K562 (cell line): ENCODE data around the gene DNAJB4. TPM values are rescaled to one million over a fixed set of nuclear protein-coding genes. Genes with fewer than 3 reads are reported as not detected.

Experiments used
- ATAC-seq: fragments of 200-7000 bp; cut with Tn5 transposase; 3 replicates; pipeline ENCODE4 v1.9.1; 2020; ENCODE audit warnings: moderate library complexity
- BruUV-seq: library from RNA; stranded (reverse); fragments of 400-500 nt; replicated peaks from 2 replicates; lab custom pipeline; 2021; lab: Mats Ljungman, UMichigan
- CTCF ChIA-PET: fragments of 300-600 bp; formaldehyde crosslinking; extraction: SDS; loops from one replicate; lab custom pipeline; 2021; ENCODE audit warnings: low intra/inter-chr PET ratio; lab: Yijun Ruan, JAX
- POLR2A ChIA-PET: fragments of 300-600, 350-650 bp; sonication (Branson Sonifier 250); formaldehyde crosslinking; extraction: SDS; loops from one replicate; lab custom pipeline; 2021; ENCODE audit warnings: antibody characterized with exemption, inconsistent platforms; lab: Yijun Ruan, JAX
- DNase-seq, 4 experiments: peaks; one replicate each; pipeline versions ENCODE4 v3.0.0 to v3.0.0-alpha.2; 2011 to 2018; ENCODE audit warnings: low spot score in 3 of 4, mixed read lengths in 3 of 4; ENCODE audit errors: extremely low read depth in 1 of 4
- FAIRE-seq: peaks from 2 replicates; lab custom pipeline; 2011; peaks lifted over from hg19 to GRCh38; lab: Jason Lieb, UNC
- H2AFZ ChIP-seq: 2 replicates; pipeline ENCODE4 v1.6.0; 2011; ENCODE audit warnings: low read depth, low read length, control low read depth, inconsistent platforms
- H3K27ac ChIP-seq: fragments of 200-600 bp; 3 replicates; pipeline ENCODE4 v1.8.0; 2011; ENCODE audit warnings: low read depth, mild to moderate bottlenecking, control low read depth, inconsistent platforms, low read length, moderate library complexity, mixed read lengths; ENCODE audit errors: extremely low read depth
- H3K27me3 ChIP-seq, 2 experiments: fragments of 300-600 bp in 1 of 2; 2 replicates in 1 of 2; 3 replicates in 1 of 2; pipeline versions ENCODE4 v1.6.0 to v1.8.0; 2011; ENCODE audit warnings: inconsistent platforms in 2 of 2, low read length in 2 of 2, mild to moderate bottlenecking in 1 of 2, mixed read lengths in 1 of 2, moderate library complexity in 1 of 2; ENCODE audit not compliant: control insufficient read depth in 2 of 2, insufficient read depth in 2 of 2
- H3K36me3 ChIP-seq: fragments of 300-600 bp; 3 replicates; pipeline ENCODE4 v1.8.0; 2011; ENCODE audit warnings: mild to moderate bottlenecking, low read length, inconsistent platforms; ENCODE audit not compliant: control insufficient read depth, insufficient read depth
- H3K4me1 ChIP-seq, 2 experiments: fragments of 200-600 bp in 1 of 2; replicated peaks in 1 of 2; 2 replicates in 1 of 2; 3 replicates in 1 of 2; pipeline versions ENCODE4 v1.5.1 to v1.8.0; 2011; ENCODE audit warnings: inconsistent platforms in 2 of 2, low read length in 2 of 2, mild to moderate bottlenecking in 1 of 2, mixed read lengths in 1 of 2, moderate library complexity in 1 of 2; ENCODE audit not compliant: control insufficient read depth in 2 of 2, insufficient read depth in 2 of 2
- H3K4me2 ChIP-seq: 2 replicates; pipeline ENCODE4 v1.6.1; 2011; ENCODE audit warnings: low read length, control low read depth, inconsistent platforms, mixed read lengths; ENCODE audit not compliant: insufficient read depth
- H3K4me3 ChIP-seq: fragments of 200-600 bp; sonication (generic), shearing (Covaris generic); 2 replicates; pipeline ENCODE4 v1.5.1; 2016; ENCODE audit warnings: control low read depth, inconsistent platforms
- H3K79me2 ChIP-seq: fragments of 200-600 bp; 3 replicates; pipeline ENCODE4 v1.8.0; 2011; ENCODE audit warnings: low read length, inconsistent platforms; ENCODE audit not compliant: control insufficient read depth, insufficient read depth
- H3K9ac ChIP-seq, 2 experiments: 2 replicates each; pipeline versions ENCODE4 v1.6.0 to v1.6.1; 2011; ENCODE audit warnings: low read depth in 2 of 2, low read length in 2 of 2, control low read depth in 1 of 2, inconsistent platforms in 1 of 2, mild to moderate bottlenecking in 1 of 2, mixed read lengths in 1 of 2; ENCODE audit not compliant: insufficient read depth in 1 of 2
- H3K9me1 ChIP-seq: one replicate; pipeline ENCODE4 v1.6.0; 2011; ENCODE audit warnings: inconsistent platforms, mild to moderate bottlenecking, low read length, moderate library complexity; ENCODE audit not compliant: control insufficient read depth, insufficient read depth
- H3K9me3 ChIP-seq: replicated peaks from 2 replicates; pipeline ENCODE4 v1.5.1; 2011; ENCODE audit warnings: low read depth, low read length, inconsistent platforms; ENCODE audit not compliant: control insufficient read depth, insufficient read depth
- H4K20me1 ChIP-seq: replicated peaks from 2 replicates; pipeline ENCODE4 v1.6.1; 2011; ENCODE audit warnings: low read length, inconsistent platforms, mixed read lengths; ENCODE audit not compliant: control insufficient read depth, insufficient read depth
- BCL6 ChIP-seq: fragments of 250-450 bp; sonication (Bioruptor Pico); IDR thresholded peaks from 2 replicates; pipeline ENCODE4 v1.4.0; 2020
- BCLAF1 ChIP-seq, 2 experiments: fragments of 450-650 bp in 1 of 2; IDR thresholded peaks; 2 replicates each; pipeline ENCODE4 v1.6.1; 2011 to 2017; ENCODE audit warnings: low read depth in 2 of 2, antibody characterized with exemption in 1 of 2, borderline replicate concordance in 1 of 2, low read length in 1 of 2, mild to moderate bottlenecking in 1 of 2, mixed read lengths in 1 of 2; ENCODE audit not compliant: control insufficient read depth in 1 of 2
- EWSR1 ChIP-seq: fragments of 450-650 bp; IDR thresholded peaks from 2 replicates; pipeline ENCODE4 v1.6.1; 2018; ENCODE audit warnings: borderline replicate concordance, mild to moderate bottlenecking, low read depth, moderate library complexity; ENCODE audit not compliant: partially characterized antibody
- FOXJ2 ChIP-seq: fragments of 200-800 bp; sonication (Bioruptor generic); IDR thresholded peaks from 2 replicates; pipeline ENCODE4 v1.6.1; 2016; ENCODE audit warnings: missing genetic modification characterization, missing compliant biosample characterization
- ID3 ChIP-seq, 2 experiments: fragments of 250-450 bp in 1 of 2; fragments of 450-650 bp in 1 of 2; sonication (Bioruptor Pico) in 1 of 2; IDR thresholded peaks; 2 replicates each; pipeline versions ENCODE4 v1.6.1 to v1.8.0; 2016 to 2021; ENCODE audit warnings: mild to moderate bottlenecking in 2 of 2, moderate library complexity in 2 of 2, missing compliant biosample characterization in 1 of 2, missing genetic modification characterization in 1 of 2
- MYBL2 ChIP-seq, 2 experiments: fragments of 450-650 bp in 1 of 2; sonication (generic) in 1 of 2; formaldehyde crosslinking in 1 of 2; IDR thresholded peaks; 2 replicates each; pipeline versions ENCODE4 v1.6.1 to v1.8.1; 2017 to 2022; ENCODE audit warnings: borderline replicate concordance in 1 of 2, inconsistent platforms in 1 of 2, low read depth in 1 of 2, mild to moderate bottlenecking in 1 of 2, missing genetic modification reagents in 1 of 2, moderate library complexity in 1 of 2
- RBM22 ChIP-seq: fragments of 200-400 bp; formaldehyde crosslinking; IDR thresholded peaks from 2 replicates; pipeline ENCODE4 v1.6.1; 2018; ENCODE audit warnings: low read length, low read depth; ENCODE audit not compliant: poor library complexity, severe bottlenecking
- ZNF23 ChIP-seq: fragments of 250-450 bp; sonication (Bioruptor Pico); IDR thresholded peaks from 2 replicates; pipeline ENCODE4 v1.4.0; 2020; ENCODE audit warnings: mild to moderate bottlenecking
- ZNF407 ChIP-seq: fragments of 450-650 bp; IDR thresholded peaks from 2 replicates; pipeline ENCODE4 v1.6.1; 2016; ENCODE audit warnings: low read depth
- in situ Hi-C: fragments of 300-500 bp; cut with MboI; formaldehyde crosslinking; loops from 4 replicates; pipeline ENCODE4 v1.15.0; 2018; ENCODE audit warnings: inconsistent platforms, mixed read lengths
- intact Hi-C: fragments of 100-400 bp; cut with micrococcal nuclease; formaldehyde crosslinking; loops from 2 replicates; pipeline ENCODE4 v1.14.2; 2022
- polyA plus RNA-seq, 8 experiments: library from polyadenylated mRNA; depleted of rRNA in 4 of 8; stranded (reverse) in 5 of 8; unstranded in 3 of 8; fragments of >200 nt; fragmentation: Nextera tagmentation in 2 of 8; fragmentation: Illumina TruSeq in 1 of 8; extraction: Ambion mirVana in 2 of 8; extraction: Trizol in 1 of 8; gene quantifications; 2 replicates each; pipeline versions ENCODE4 v1.2.1 to v1.2.3, GENCODE V29; 2011 to 2014; ENCODE audit warnings: inconsistent platforms in 1 of 8, missing spikeins in 1 of 8
- total RNA-seq, 7 experiments: library from RNA; depleted of rRNA in 6 of 7; stranded (reverse); fragments of >200 nt in 6 of 7; fragmentation: Illumina TruSeq in 2 of 7; extraction: Trizol in 2 of 7; gene quantifications; 2 replicates each; pipeline versions ENCODE4 v1.2.1 to v1.2.3, GENCODE V29; 2011 to 2021; ENCODE audit warnings: low replicate concordance in 1 of 7

DNAJB4 gene
- total and polyA plus RNA-seq, 9 of the 15 experiments (the other 6 are each of a cell fraction or from before 2014, with no cell fraction given), result 8.5 to 27.7 (median 19.8) TPM

- Histone ChIP-seq H3K4me2 (no peak overlapping the region), H3K4me1 (peaks cover 0 to 7% of the 10 kb centered on the region in 2 experiments; a peak in 2 of 5 replicates), H3K9me1 (no peaks in the 10 kb centered on the region), H2AFZ (no peak overlapping the region), H3K27me3 (no peaks in the 10 kb centered on the region), H3K9ac (no peak overlapping the region), H3K79me2 (no peaks in the 10 kb centered on the region), H3K36me3 (no peaks in the 10 kb centered on the region), H3K4me3 (no peak overlapping the region), H3K9me3 (no peaks in the 10 kb centered on the region), H4K20me1 (no peaks in the 10 kb centered on the region), H3K27ac (no peak overlapping the region)
- CTCF ChIA-PET, result no interaction called here
- ATAC-seq, result no peak
- in situ Hi-C loops, result no loop called here
- POLR2A ChIA-PET, result interaction anchor here (2.2 kb wide), 1 partner anchor 34 kb away, joined by 8 read pairs; the partner anchor contains the start of gene DNAJB4
- intact Hi-C loops, result no loop called here
- no TSS peak for BruUV-seq
- FAIRE-seq, result no peak
- no peak for DNase-seq
- TF ChIP-seq RBM22, result no peak
- no peak for TF ChIP-seq FOXJ2 (tag)
- TF ChIP-seq MYBL2 (IDR thresholded peaks at IDR 0.05; ENCODE audit: low read depth), result no peak
- TF ChIP-seq MYBL2 (CRISPR knock-in tag; IDR thresholded peaks at IDR 0.05; ENCODE audit: borderline replicate concordance), result no peak
- no peak for TF ChIP-seq ZNF23 (CRISPR knock-in tag)
- no peak for TF ChIP-seq ID3 (CRISPR knock-in tag; IDR thresholded peaks at IDR 0.05)
- TF ChIP-seq ID3 (tag; IDR thresholded peaks at IDR 0.05), result no peak
- no peak for TF ChIP-seq BCLAF1 (IDR thresholded peaks at IDR 0.05; ENCODE audit: borderline replicate concordance in 1 of 2, control insufficient read depth in 1 of 2, low read depth in 2 of 2, low read length in 1 of 2)
- no peak for TF ChIP-seq ZNF407
- TF ChIP-seq EWSR1, result no peak
- TF ChIP-seq BCL6 (CRISPR knock-in tag), result no peak
Observed at GRCh38 chr1:78038491-78038939, 33.8 kb downstream of the DNAJB4 start.
